HepG2 (cell line): ENCODE data around the gene TOR1AIP1. TPM values are rescaled to one million over a fixed set of nuclear protein-coding genes. Genes with fewer than 3 reads are reported as not detected.

Source experiments
- CBX1 ChIP-seq: IDR thresholded peaks from one replicate; pipeline ENCODE4 v1.6.1; 2016; ENCODE audit warnings: antibody characterized with exemption, low read depth
- DRAP1 ChIP-seq: IDR thresholded peaks from 2 replicates; pipeline ENCODE4 v1.6.1; 2016; ENCODE audit warnings: missing genetic modification reagents, missing compliant biosample characterization
- ETV6 ChIP-seq: sonication (generic); formaldehyde crosslinking; conservative IDR thresholded peaks from 2 replicates; pipeline ENCODE4 v1.4.0; 2020; ENCODE audit warnings: missing genetic modification reagents
- MBNL3 ChIP-seq: fragments of 250-450 bp; sonication (Bioruptor Pico); conservative IDR thresholded peaks from 2 replicates; pipeline ENCODE4 v1.8.0; 2022; ENCODE audit warnings: mild to moderate bottlenecking, inconsistent platforms
- POLR2AphosphoS5 ChIP-seq: IDR thresholded peaks from 2 replicates; pipeline ENCODE4 v1.6.1; 2012; ENCODE audit warnings: low read depth, low read length
- SRY ChIP-seq: sonication (generic); formaldehyde crosslinking; IDR thresholded peaks from 2 replicates; pipeline ENCODE4 v1.8.0; 2022; ENCODE audit warnings: mild to moderate bottlenecking, missing genetic modification reagents
- TFE3 ChIP-seq: IDR thresholded peaks from 2 replicates; pipeline ENCODE4 v1.6.1; 2016
- UBTF ChIP-seq: sonication (generic); formaldehyde crosslinking; IDR thresholded peaks from 2 replicates; pipeline ENCODE4 v1.4.0; 2020; ENCODE audit warnings: mild to moderate bottlenecking, missing genetic modification reagents
- ZBTB33 ChIP-seq: sonication (generic); formaldehyde crosslinking; IDR thresholded peaks from 2 replicates; pipeline ENCODE4 v1.4.0; 2020; ENCODE audit warnings: missing genetic modification reagents
- ZBTB38 ChIP-seq: sonication (generic); formaldehyde crosslinking; IDR thresholded peaks from 2 replicates; pipeline ENCODE4 v1.5.1; 2020; ENCODE audit warnings: mild to moderate bottlenecking, missing genetic modification reagents
- ZMYM4 ChIP-seq: sonication (generic); formaldehyde crosslinking; IDR thresholded peaks from 2 replicates; pipeline ENCODE4 v1.8.1; 2023; ENCODE audit warnings: mild to moderate bottlenecking, missing genetic modification reagents
- ZNF274 ChIP-seq: sonication (generic); formaldehyde crosslinking; IDR thresholded peaks from 2 replicates; pipeline ENCODE4 v1.5.1; 2020; ENCODE audit warnings: mild to moderate bottlenecking, missing genetic modification reagents
- ZNF337 ChIP-seq: sonication (generic); formaldehyde crosslinking; IDR thresholded peaks from 2 replicates; pipeline ENCODE4 v1.5.1; 2020; ENCODE audit warnings: missing genetic modification reagents, low read depth, mild to moderate bottlenecking, borderline replicate concordance
- ZNF547 ChIP-seq: sonication (generic); formaldehyde crosslinking; IDR thresholded peaks from 2 replicates; pipeline ENCODE4 v1.5.1; 2020; ENCODE audit warnings: mild to moderate bottlenecking, missing genetic modification reagents
- ZNF710 ChIP-seq: sonication (generic); formaldehyde crosslinking; IDR thresholded peaks from 2 replicates; pipeline ENCODE4 v1.5.0; 2020; ENCODE audit warnings: mild to moderate bottlenecking, missing genetic modification reagents, borderline replicate concordance
- ZNF713 ChIP-seq: sonication (generic); formaldehyde crosslinking; IDR thresholded peaks from 2 replicates; pipeline ENCODE4 v1.4.0; 2020; ENCODE audit warnings: mild to moderate bottlenecking, missing genetic modification reagents
- ZNF782 ChIP-seq: sonication (generic); formaldehyde crosslinking; IDR thresholded peaks from 2 replicates; pipeline ENCODE4 v1.4.0; 2020; ENCODE audit warnings: missing genetic modification reagents, mild to moderate bottlenecking, borderline replicate concordance
- ZSCAN29 ChIP-seq: sonication (generic); formaldehyde crosslinking; conservative IDR thresholded peaks from 2 replicates; pipeline ENCODE4 v1.4.0; 2020; ENCODE audit warnings: mild to moderate bottlenecking, missing genetic modification reagents
- polyA plus RNA-seq, 8 experiments: library from polyadenylated mRNA; depleted of rRNA in 3 of 8; stranded (reverse) in 7 of 8; unstranded in 1 of 8; fragments of >200 nt; fragmentation: Illumina TruSeq in 4 of 8; extraction: Trizol in 4 of 8; gene quantifications; 2 replicates each; pipeline versions ENCODE4 v1.2.1 to v1.2.3, GENCODE V29; 2011 to 2016; ENCODE audit warnings: low read depth in 4 of 8, missing spikeins in 1 of 8, mixed read lengths in 1 of 8; ENCODE audit not compliant: insufficient read depth in 1 of 8
- total RNA-seq, 5 experiments: library from RNA; depleted of rRNA; stranded (reverse); fragments of >200 nt; fragmentation: Illumina TruSeq; extraction: Trizol; gene quantifications; 2 replicates each; pipeline ENCODE4 v1.2.3, GENCODE V29; 2016; ENCODE audit warnings: low read depth in 1 of 5
- TF ChIP-seq, protein P1 (sequence below): IDR thresholded peaks from 2 replicates; pipeline ENCODE4 v1.6.1; 2016; ENCODE audit warnings: mild to moderate bottlenecking, missing biosample characterization, missing genetic modification reagents
- TF ChIP-seq, protein P2 (sequence below): IDR thresholded peaks from 2 replicates; pipeline ENCODE4 v1.6.1; 2012; ENCODE audit warnings: inconsistent platforms

TOR1AIP1 gene
- total and polyA plus RNA-seq, 2 of the 13 experiments (the other 11 are each of a cell fraction or from before 2014, with no cell fraction given): 15.6 to 29.0 TPM

- TF ChIP-seq ZNF274 (peak; percentile 76; the same call in 1 of the 2 replicates), SRY (CRISPR knock-in tag) (peak; percentile 95), ZNF337 (CRISPR knock-in tag) (peak; percentile 86), ZBTB33 (CRISPR knock-in tag) (peak; percentile 44; the same call in 1 of the 2 replicates), ZBTB38 (CRISPR knock-in tag) (no peak), ZNF547 (peak; percentile 64; the same call in 1 of the 2 replicates), DRAP1 (CRISPR knock-in tag) (peak; percentile 90), ZSCAN29 (0 out of 2 replicates have a peak, but pooled peaks have one; percentile 66), POLR2AphosphoS5 (peak; percentile 67), ZNF710 (CRISPR knock-in tag) (peak; percentile 75; the same call in 1 of the 2 replicates), ETV6 (CRISPR knock-in tag) (peak; percentile 75; the same call in 1 of the 2 replicates), CBX1 (peak; percentile 94), ZNF782 (peak; percentile 24; the same call in 1 of the 2 replicates), TFE3 (CRISPR knock-in tag) (peak; percentile 73; the same call in 1 of the 2 replicates), UBTF (CRISPR knock-in tag) (peak; percentile 99), ZNF713 (CRISPR knock-in tag) (peak; percentile 22; the same call in 1 of the 2 replicates), ZMYM4 (CRISPR knock-in tag) (peak; percentile 99), MBNL3 (CRISPR knock-in tag) (no peak)
- TF ChIP-seq, protein P1, sequence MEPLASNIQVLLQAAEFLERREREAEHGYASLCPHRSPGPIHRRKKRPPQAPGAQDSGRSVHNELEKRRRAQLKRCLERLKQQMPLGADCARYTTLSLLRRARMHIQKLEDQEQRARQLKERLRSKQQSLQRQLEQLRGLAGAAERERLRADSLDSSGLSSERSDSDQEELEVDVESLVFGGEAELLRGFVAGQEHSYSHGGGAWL: peak; percentile 77
- TF ChIP-seq, protein P2, sequence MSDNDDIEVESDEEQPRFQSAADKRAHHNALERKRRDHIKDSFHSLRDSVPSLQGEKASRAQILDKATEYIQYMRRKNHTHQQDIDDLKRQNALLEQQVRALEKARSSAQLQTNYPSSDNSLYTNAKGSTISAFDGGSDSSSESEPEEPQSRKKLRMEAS: peak; percentile 80; the same call in 1 of the 2 replicates
These were observed 72.6 kb downstream of the TOR1AIP1 start, which contains the start of gene CEP350 (continued) for GRCh38 chr1:179954493-179955286.
